NCI-H1694 (cell line): ENCODE data around the gene SRRM5.
"Not testable (repeated sequence)": the region's sequence is repeated elsewhere in the genome, so short reads cannot be mapped to it uniquely, and the experiment has no call there.

Source experiments
- DNase-seq: peaks from one replicate; lab custom pipeline; 2025; lab: John Stamatoyannopoulos, UW

Gene SRRM5

DNA sequence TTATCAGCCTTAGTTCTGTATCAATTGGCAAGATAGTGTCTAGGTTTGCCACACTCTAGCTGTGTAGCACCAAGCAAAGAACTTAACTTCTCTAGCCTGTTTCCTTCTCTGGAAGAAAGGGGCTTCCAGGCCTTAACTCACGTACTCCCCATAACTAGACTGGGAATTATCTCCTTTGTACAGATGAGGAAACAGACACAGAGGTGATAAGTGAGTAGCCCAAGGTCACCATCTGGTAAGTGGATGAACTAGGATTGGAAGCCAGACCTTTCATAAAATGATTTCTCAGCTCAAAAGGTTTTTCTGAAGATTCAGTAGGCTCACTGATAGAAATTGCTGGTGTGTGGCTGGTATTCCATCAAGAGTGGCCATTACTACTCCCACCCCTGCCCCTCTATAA lies 4.4 kb downstream of the SRRM5 start:
- DNase-seq = no peak

DNA sequence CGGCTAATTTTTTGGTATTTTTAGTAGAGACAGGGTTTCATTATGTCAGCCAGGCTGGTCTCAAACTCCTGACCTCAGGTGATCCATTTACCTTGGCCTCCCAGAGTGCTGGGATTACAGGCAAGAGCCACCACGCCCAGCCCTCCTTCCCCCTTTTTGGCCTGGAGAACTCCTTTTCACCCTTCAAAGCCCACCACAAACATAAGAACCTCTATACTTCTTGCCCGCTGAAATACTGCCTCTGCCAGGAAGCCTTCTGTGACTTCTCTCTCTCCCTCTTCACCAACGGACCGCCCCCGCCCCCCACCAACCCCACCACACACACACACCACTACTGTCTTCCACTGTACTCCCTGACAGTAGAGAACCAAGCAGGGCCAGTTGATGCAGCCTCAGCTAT lies 5.1 kb downstream of the SRRM5 start:
- no peak for DNase-seq

DNA sequence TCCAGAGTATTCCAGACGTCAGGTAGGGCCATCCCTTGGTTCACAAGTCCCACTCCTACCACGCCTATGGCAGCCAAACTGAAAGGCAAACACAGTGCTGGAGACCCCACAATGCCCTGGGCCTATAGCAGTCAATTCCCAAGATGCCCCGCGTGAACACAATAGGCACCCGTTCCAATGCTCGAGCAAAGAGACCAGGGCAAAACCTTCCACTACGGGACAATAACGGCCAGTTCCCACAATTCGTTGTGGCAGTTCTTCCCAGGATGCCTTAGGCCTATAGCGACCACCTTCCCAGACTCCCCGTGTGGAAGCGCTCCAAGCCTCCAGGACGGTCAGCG lies 7.0 kb downstream of the SRRM5 start:
- DNase-seq = peak; percentile 78

DNA sequence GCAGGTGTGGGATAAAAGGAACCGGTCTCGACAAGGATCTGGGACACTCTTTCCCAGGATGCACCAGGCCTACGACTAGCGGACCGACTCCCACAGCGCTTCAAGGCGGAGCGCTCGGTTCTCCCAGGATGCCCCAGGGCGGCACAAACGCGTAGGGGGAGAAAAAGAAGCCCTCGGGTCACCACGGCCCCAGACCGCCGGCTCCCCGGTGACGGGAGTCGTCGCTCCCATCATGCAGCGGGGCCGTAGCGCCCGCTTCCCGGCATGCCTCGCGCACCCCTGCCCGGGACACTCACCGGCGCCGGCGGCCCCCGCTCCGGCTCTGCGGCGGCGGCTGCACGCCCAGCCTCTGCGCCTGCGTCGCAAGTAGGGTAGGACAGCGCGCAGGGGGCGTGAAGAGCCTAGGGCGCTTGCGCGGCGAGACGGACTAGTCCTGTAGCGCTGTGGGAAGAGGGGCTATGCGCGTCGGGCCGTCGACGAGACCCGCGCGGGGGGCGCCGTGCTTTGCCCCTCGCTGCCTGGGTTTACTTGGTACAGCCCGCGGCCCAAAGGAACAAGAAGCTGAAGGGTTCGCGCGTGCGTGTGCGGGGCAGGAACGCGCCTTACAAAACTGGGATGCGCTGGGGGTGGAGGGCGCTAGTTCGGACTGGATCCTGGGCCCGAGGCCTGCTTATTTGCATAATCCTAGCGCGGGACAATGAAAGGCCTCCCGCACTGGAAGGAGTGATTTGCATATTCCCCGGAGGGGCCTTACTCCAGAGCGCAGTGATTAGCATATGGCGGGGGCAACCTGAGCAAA lies 7.6 kb downstream of the SRRM5 start, which contains the start of gene ZNF428:
TSS of gene ZNF428 (minus strand) at position 368 of the 799 bp plus-strand sequence. CDS start 5,325 bp downstream, outside the sequence.
- peak; percentile 91 for DNase-seq

DNA sequence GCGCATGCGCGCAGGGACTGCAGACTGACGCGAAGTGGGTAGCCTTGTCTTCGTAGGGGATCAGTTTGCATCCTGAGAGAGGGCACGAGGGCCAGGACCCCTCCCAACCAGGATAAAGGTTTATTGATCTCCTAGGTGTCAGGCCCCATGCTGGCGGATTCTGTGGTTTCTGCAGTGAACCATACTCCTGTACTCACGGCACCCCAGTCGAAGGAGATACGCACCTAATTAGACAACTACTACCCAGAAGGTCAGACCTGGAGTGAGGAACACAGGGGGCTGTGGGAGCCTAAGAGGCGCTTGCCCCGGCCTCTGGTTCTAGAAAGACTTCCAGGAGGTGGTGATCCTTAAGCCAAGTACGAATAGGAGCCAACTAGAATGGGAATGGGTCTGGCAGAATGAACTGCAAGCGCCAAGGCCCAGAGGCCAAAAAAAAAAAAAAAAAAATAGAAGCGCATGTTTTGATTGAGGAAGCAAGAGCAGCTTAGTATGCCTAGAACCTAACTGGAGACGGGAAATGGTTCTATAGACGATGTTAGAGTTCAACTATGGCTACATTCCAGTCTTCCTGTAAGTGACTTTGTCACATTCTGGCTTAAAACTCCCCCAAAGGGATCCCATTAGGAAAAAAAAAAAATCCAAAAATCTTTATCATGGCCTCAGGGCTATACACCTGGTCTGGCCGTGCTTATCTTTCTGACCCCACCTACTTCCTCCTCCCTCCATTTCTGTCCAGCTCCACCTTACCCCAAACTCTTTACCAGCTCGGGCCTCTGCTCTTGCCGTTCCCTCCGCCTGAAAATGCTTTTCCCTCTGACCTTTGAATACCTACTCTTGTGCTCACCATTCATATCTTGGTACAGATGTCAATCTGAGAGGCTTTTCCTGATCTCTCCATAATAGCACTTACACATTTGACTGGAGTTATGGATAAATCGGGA lies 8.4 kb downstream of the SRRM5 start:
- no peak for DNase-seq

DNA sequence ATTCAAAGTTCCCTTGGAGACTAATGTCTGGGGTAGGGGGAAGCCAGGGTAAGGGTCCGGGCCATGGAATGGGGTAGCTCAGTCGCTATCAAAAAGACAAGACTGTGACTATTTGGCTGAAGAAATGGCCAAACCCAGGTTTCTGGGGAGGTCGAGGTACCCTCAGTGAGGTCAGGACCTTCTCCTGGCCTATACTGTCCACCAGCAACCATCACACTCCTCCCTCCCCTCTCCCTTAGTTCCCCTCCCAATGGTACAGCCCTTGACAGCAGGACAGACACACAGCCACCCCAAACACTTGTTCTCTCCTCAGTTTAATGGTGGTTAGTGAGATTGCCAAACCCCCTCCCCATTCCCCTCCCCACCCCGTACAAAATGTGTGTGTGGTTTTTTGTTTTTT lies 10.2 kb downstream of the SRRM5 start:
- DNase-seq = no peak

DNA sequence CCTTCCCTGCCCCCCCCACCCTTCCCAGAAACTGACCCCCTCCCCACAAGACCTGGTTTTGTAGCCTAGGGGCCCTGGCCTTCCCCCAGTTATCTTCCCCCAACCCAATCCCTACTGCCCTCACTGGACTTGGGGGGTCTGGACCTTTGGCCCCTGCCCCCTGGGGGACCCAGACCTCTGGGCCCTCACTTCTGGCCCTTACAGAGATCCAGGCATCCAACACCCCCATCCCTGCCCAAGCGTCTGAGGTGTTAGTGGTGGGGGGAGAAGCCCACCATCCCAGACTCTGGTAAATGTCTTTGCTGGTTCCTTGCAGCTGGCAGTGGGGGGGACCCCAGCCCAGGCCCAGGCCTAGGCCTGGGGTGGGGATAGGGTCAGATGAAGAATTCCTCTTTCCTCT lies 11.1 kb downstream of the SRRM5 start:
- no peak for DNase-seq

DNA sequence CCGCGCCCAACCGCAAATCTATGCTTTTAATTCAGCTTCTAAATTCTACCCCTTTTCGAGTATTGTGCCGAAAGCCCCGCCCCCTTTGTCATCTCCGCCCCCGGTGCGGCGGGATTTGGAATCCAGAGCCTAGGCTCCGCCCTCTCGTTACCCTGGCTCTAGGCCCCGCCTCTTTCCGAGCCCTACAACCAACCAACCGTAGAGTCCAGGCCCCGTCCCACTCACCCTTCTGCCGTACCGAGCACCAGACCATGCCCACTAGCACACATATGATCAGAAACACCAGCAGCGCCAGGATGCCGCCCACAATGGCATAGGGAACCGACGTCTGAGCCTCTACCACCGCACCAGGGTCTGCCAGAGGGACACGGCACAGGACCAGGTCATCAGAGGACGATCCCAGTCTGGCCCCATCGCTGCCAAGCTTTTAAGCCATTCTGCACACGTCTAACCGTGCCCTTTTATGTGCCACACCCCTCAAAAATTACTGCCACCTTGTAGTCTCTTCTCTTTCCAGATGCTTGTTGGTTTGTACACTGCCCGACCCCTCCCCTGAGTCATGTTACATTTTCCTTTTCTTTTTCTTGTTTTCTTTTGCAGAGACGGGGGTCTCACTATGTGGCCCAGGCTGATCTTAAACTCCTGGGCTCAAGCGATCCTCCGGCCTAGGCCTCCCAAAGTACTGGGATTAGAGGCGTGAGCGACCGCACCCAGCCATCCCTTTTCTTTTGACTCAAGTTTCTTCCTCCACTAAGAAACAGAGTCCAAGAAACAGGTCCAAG lies 12.2 kb downstream of the SRRM5 start:
- no peak for DNase-seq

DNA sequence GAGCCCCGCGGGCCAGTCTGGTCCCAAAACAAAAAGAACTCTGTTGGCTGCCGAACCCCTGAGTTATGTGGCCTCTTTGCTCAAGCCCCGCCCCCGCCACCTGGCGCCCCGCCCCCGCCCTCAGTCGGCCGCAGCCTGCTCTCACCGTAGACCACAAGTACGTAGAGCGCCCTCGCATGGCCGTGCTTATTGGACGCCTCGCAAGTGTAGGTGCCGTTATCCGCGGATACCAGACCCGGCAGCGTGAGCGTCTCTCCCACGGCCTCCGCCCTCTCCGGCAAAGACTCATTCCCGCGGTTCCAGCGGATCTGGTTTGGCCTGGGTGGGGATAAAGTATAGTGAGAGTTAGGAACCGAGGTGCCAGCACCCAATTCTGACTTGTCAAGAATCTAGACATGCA lies 13.0 kb downstream of the SRRM5 start:
- no peak for DNase-seq

DNA sequence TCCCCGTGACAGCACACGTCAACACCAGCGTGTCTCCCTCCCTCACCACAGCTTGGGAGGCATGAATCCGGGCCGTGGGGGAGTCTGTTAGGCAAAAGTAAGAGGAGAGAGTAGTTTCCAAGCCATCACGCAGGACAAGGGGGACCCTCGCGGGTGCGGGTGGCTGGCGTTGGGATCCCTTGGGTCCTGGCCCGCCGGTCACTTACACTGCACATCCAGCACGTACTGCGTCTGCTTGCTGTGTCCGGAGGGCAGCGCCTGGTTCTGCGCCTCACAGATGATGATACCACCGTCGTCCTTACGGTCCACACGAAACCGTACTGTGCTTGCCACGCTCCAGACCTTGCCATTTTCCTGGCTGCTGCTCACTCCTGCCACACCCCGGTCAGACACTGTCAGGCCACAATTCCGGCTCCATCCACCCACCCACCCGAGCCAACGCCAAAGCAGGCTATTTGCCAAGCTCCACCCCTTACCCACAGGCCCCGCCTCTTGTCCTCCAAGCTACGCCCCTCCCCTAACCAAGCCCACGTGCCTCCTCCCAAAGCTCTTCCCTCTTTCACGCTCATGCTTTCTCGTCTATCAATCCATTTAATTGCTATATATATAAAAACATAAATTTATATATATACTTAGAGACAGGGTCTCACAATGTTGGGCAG lies 14.2 kb downstream of the SRRM5 start:
- no peak for DNase-seq

DNA sequence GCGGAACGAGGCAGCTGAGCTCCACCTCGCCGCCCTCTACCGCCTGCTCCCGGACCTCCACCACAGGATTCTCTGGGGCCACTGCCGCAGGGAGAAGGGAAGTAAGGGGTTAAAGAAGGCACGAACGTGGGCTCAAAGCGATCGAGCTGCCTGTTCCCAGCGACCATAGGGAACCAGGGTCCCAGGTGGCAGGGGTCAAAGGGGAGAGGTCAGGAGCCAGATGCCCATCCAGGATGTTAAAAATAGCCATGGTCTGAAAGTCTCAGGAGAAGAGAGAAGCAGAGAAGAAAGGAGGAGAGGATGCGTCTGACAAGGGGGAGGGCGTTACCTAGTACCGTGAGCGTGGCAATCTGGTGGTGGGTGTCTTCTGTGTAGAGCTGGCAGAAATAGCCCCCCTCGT lies 14.9 kb downstream of the SRRM5 start:
- DNase-seq = no peak

DNA sequence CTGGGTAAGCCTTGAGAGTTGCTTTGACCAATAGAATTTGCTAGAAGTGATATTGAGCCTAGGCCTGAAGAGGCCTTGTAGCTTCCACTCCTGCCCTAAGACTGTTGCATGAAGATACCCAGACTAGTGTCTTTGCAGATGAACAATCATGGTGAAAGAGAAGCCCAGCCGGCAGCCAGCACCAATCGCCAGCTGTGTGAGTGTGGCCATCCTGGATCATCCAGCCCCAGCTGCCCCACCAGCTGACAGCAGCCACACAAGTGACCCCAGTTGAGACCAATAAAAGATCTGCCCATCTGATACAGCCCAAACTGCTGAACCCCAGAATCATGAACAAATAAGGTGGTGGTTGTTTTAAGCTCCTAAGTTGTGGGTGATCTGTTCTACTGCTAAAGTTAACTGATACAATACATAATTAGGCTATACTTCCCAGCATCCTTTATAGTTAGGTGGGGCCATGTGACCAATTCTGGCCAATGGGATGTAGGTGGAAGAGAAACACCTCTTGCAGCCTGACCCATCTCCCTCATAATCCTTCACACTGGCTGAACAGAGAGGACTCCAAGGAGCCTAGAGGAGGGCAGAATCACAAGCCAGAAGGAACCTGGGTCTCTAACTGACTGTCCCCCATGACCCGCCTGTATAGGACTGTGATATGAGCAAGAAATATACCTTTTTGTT lies 16.9 kb downstream of the SRRM5 start:
- DNase-seq = no peak

DNA sequence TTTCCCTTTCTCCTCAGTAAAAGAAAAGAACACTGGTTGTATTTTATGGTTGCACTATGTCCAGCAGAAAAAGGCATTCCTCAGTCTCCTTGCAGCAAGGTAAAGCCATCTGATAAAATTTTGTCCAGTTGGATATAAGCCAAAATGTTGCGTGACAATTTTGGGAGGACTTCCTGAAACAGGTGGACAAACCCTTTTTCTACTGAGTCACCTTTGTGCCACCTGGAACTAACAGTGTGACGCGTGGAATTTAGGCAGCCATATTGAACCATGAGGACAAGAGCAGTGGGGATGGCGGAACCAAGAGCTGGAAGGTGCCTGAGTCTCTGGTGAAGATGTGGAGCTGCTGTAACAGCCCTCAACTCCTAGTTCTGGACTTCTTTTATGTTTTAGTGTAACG lies 19.6 kb downstream of the SRRM5 start:
- DNase-seq = no peak

DNA sequence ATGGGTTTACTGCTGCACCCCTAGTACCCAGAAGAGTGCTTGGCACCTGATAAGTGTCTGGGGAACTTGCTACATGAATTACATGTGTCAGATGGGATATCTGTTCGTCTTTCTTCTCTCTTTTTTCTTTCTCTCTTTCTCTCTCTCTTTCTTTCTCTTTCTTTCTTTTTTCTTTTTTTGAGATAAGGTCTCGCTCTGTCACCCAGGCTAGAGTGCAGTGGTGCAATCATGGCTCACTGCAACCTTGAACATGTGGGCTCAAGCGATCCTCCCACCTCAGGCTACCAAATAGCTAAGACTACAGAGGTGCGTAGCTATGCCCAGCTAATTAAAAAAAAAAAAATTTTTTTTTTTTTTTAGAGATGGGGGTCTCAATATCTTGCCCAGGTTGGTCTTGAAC lies 21.6 kb downstream of the SRRM5 start:
- DNase-seq = no peak

DNA sequence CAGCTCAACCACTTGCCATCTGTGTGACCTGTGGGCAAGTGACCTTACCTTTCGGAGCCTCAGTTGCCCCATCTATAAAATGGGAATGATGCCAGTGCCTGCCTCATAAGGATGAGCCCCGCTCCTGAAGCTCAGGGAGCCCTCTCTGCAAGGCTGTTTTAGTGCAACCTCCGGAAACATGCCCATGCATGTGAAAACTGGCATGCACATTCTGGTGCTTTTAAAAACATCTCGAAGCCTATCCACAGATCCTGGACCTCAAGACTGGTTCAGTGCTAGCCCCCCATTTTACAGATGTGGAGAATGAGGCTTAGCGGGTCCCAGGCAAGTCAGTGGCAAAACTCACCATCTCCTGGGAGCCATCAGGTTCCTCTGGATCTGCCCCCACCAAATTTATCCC lies 22.2 kb downstream of the SRRM5 start:
- no peak for DNase-seq

DNA sequence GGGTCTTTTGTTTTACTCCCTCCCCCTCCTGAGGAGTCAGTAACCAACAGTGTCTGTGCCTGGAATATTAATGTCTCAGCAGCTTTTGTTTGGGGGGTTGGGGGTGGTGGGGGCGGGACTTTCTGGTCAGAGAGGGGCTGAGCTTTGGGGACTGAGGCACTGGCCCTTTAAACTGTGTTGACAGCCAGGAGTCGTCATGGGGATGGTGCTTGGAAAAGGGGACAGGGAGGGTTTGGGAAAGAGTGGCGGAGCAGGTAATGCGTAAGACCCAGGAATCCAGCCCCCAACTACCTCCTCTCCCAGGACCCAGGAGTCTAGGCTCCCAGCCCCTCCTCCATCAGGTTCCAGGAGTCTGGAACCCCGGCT lies 22.6 kb downstream of the SRRM5 start:
- DNase-seq = no peak

DNA sequence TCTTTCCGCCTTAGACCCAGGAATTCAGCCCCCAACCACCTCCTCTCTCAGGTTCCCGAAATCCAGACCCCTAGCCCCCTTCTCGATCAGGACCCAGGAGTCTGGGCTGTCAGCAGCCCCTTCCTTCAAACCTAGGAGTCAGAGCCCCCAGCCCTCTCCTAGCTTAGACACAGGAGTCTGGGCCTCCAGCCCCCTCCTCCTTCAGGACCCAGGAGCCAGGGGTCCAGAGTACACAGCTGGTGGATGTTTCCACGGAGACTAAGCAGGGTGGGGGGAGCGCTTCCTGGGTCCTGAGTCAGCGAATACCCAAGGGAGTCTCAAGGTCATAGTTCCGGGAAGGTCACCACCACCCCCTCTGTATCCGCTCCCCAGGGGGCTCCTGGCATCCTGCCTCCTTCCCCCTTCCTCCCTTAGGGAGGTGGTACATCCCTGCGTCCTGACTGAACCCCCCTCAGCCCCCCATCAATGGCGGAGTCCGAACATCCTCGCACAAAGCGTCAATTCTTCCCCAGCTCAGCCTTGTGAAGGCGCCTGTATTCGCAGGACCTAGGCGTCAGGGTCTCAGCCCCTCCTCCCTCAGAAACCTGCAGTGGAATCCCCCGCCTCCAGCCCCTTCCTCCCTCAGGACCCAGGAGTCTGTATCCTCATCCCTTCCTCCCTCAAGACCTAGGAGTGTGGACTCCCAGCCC lies 23.1 kb downstream of the SRRM5 start:
- no peak for DNase-seq

DNA sequence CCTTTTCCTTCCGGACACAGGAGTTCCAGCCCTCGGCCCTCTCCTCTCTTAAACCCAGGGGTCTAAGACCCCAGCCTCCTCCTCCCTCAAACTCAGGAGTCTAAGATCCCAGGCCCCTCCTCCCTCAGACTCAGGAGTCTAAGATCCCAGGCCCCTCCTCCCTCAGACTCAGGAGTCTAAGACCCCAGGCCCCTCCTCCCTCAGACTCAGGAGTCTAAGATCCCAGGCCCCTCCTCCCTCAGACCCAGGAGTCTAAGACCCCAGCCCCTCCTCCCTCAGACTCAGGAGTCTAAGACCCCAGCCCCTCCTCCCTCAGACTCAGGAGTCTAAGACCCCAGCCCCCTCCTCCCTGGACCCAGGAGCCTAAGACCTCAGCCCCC lies 23.7 kb downstream of the SRRM5 start:
- not testable (repeated sequence) for DNase-seq

DNA sequence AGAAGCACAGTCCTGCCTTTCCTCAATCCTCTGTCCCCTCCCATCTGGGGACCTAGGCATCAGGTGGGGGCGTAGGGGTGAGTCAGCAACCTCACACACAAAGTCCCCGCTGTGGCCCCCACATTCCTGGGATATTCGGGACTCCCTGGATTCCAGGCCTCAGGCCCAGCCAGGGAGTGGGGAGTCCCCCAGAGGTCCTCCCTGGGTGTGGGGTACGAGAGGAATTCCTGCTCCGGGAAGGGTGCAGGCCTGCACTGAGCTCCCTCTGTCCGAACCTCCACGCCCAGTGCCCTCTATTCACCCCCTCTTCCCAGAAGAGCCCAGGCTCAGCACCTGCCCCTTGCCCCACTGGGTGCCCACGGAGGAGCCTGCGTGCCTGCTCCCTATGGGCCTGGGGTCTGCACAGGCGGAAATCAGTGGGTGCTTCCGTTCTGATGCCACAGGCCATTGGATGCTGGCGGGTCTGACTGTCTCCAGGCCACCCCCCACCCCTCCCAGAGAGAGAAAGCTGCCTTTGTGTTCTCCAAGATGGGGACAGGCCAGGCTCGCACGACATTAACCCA lies 24.3 kb downstream of the SRRM5 start:
- no peak for DNase-seq

DNA sequence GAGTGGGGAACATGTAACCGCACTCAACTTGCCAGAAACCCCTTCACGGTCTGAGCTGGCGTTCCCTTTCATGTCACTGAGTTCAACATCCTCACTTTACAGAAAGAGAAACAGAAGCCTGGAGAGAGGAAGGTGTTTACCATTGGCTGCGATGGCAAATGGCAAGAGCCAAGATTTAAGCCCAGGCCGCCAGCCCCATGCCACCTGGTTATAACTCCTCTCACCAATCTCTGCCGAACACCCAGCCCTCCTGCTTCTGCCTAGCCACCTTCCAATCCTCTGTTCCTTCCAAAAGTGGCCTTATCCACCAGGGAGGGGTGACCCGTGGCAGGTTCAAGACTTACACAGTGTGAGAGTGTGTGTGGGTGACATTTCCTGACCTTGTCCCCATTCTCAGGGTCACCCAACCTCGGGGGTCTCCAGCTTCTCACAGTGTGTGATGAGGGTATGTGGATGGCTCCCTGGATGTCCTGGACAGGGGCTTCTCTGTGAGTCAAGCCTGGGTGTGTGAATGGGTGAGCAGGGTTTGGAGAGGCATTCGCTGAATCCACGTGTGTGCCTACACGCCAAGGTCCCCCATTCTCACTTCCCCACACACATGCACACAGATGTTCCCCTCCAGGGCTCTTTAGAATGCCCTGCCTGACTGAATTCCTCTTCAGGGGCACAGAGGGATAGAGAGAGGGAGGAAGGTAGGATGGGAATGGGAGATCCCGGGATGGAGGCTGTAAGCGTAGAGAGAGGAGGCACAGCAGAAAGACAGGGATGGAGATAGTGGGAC lies 26.5 kb downstream of the SRRM5 start:
- DNase-seq = no peak
